HepG2 (cell line): ENCODE measurements around the gene PRKG1. TPM values are rescaled to one million over a fixed set of nuclear protein-coding genes. Genes with fewer than 3 reads are reported as not detected.

Experiments
- ATAC-seq: fragments of 200-7000 bp; cut with Tn5 transposase; 3 replicates; pipeline ENCODE4 v1.9.1; 2020; ENCODE audit warnings: mild to moderate bottlenecking, moderate library complexity
- BruUV-seq: library from RNA; stranded (reverse); fragments of 400-500 nt; replicated peaks from 2 replicates; lab custom pipeline; 2021; lab: Mats Ljungman, UMichigan
- CTCF ChIA-PET: fragments of 300-600 bp; formaldehyde crosslinking; extraction: SDS; loops from one replicate; lab custom pipeline; 2021; ENCODE audit warnings: low total read pairs, inconsistent platforms, low intra/inter-chr PET ratio; lab: Yijun Ruan, JAX
- POLR2A ChIA-PET: fragments of 350-600 bp; sonication (Branson Sonifier 250); formaldehyde crosslinking; loops from one replicate; lab custom pipeline; 2020; ENCODE audit warnings: antibody characterized with exemption, inconsistent platforms; lab: Yijun Ruan, JAX
- DNase-seq: peaks from one replicate; pipeline ENCODE4 v3.0.0-alpha.2; 2015; ENCODE audit warnings: low spot score
- FAIRE-seq: peaks from 3 replicates; lab custom pipeline; 2011; peaks lifted over from hg19 to GRCh38; lab: Jason Lieb, UNC
- H2AFZ ChIP-seq: one replicate; pipeline ENCODE4 v1.6.1; 2011; ENCODE audit warnings: low read length, inconsistent platforms
- H3K27ac ChIP-seq: fragments of 300-600 bp; 3 replicates; pipeline ENCODE4 v1.8.0; 2011; ENCODE audit warnings: mixed run types, mild to moderate bottlenecking, mixed read lengths, low read length, inconsistent platforms; ENCODE audit not compliant: insufficient read depth; ENCODE audit errors: extremely low read length
- H3K27me3 ChIP-seq, 2 experiments: fragments of 200-600 bp in 1 of 2; 2 replicates in 1 of 2; 3 replicates in 1 of 2; pipeline versions ENCODE4 v1.6.0 to v1.8.0; 2011; ENCODE audit warnings: low read length in 2 of 2, mild to moderate bottlenecking in 2 of 2, moderate library complexity in 2 of 2, inconsistent platforms in 1 of 2; ENCODE audit not compliant: insufficient read depth in 2 of 2, control insufficient read depth in 1 of 2
- H3K36me3 ChIP-seq, 2 experiments: fragments of 200-600 bp in 1 of 2; replicated peaks in 1 of 2; 2 replicates in 1 of 2; 3 replicates in 1 of 2; pipeline versions ENCODE4 v1.5.1 to v1.8.0; 2011; ENCODE audit warnings: low read length in 2 of 2, inconsistent platforms in 1 of 2; ENCODE audit not compliant: insufficient read depth in 2 of 2, control insufficient read depth in 1 of 2
- H3K4me1 ChIP-seq: 2 replicates; pipeline ENCODE4 v1.5.1; 2012; ENCODE audit warnings: low read length, inconsistent platforms; ENCODE audit not compliant: insufficient read depth
- H3K4me2 ChIP-seq: 2 replicates; pipeline ENCODE4 v1.6.0; 2011; ENCODE audit warnings: low read depth, low read length, inconsistent platforms
- H3K4me3 ChIP-seq, 3 experiments: fragments of 200-600 bp in 1 of 3; sonication (generic), shearing (Covaris generic) in 1 of 3; replicated peaks in 1 of 3; 2 replicates each; pipeline ENCODE4 v1.5.1; 2011 to 2016; ENCODE audit warnings: low read length in 3 of 3, inconsistent platforms in 2 of 3, low read depth in 2 of 3, mild to moderate bottlenecking in 2 of 3, control low read depth in 1 of 3, mixed read lengths in 1 of 3; ENCODE audit not compliant: insufficient read depth in 1 of 3
- H3K79me2 ChIP-seq: one replicate; pipeline ENCODE4 v1.6.1; 2011; ENCODE audit warnings: low read length, inconsistent platforms; ENCODE audit not compliant: insufficient read depth
- H3K9ac ChIP-seq: 2 replicates; pipeline ENCODE4 v1.6.0; 2011; ENCODE audit warnings: mild to moderate bottlenecking, low read depth, low read length, inconsistent platforms; ENCODE audit not compliant: insufficient read depth
- H3K9me3 ChIP-seq: 2 replicates; pipeline ENCODE4 v1.5.1; 2012; ENCODE audit warnings: mild to moderate bottlenecking, low read length
- H4K20me1 ChIP-seq: 2 replicates; pipeline ENCODE4 v1.6.0; 2011; ENCODE audit warnings: inconsistent platforms, mild to moderate bottlenecking, low read length, moderate library complexity; ENCODE audit not compliant: insufficient read depth
- EP300 ChIP-seq, 3 experiments: sonication (generic) in 1 of 3; formaldehyde crosslinking in 1 of 3; IDR thresholded peaks; 2 replicates each; pipeline versions ENCODE4 v1.5.1 to v1.6.1; 2011 to 2020; ENCODE audit warnings: low read depth in 2 of 3, low read length in 2 of 3, borderline replicate concordance in 1 of 3, improper control_type of control experiment in 1 of 3, mild to moderate bottlenecking in 1 of 3, missing genetic modification reagents in 1 of 3, moderate library complexity in 1 of 3
- NONO ChIP-seq, 2 experiments: fragments of 450-650 bp in 1 of 2; sonication (generic) in 1 of 2; formaldehyde crosslinking in 1 of 2; IDR thresholded peaks in 1 of 2; conservative IDR thresholded peaks in 1 of 2; 2 replicates each; pipeline versions ENCODE4 v1.6.1 to v1.8.0; 2017 to 2022; ENCODE audit warnings: mild to moderate bottlenecking in 1 of 2, missing genetic modification reagents in 1 of 2, moderate library complexity in 1 of 2
- POLR2AphosphoS5 ChIP-seq: IDR thresholded peaks from 2 replicates; pipeline ENCODE4 v1.6.1; 2012; ENCODE audit warnings: low read depth, low read length
- PRMT3 ChIP-seq: sonication (generic); formaldehyde crosslinking; IDR thresholded peaks from 2 replicates; pipeline ENCODE4 v1.8.1; 2022; ENCODE audit warnings: low read depth, mild to moderate bottlenecking, moderate library complexity, missing genetic modification reagents, borderline replicate concordance
- SMAD1 ChIP-seq: sonication (generic); formaldehyde crosslinking; IDR thresholded peaks from 2 replicates; pipeline ENCODE4 v1.4.0; 2020; ENCODE audit warnings: missing genetic modification reagents, low read depth, mild to moderate bottlenecking, borderline replicate concordance
- TEAD3 ChIP-seq: optimal IDR thresholded peaks from 2 replicates; pipeline ENCODE3; 2016; ENCODE audit warnings: borderline replicate concordance
- ZFP41 ChIP-seq: sonication (generic); formaldehyde crosslinking; IDR thresholded peaks from 2 replicates; pipeline ENCODE4 v1.4.0; 2020; ENCODE audit warnings: mild to moderate bottlenecking, missing genetic modification reagents, borderline replicate concordance
- ZNF720 ChIP-seq: sonication (generic); formaldehyde crosslinking; IDR thresholded peaks from 2 replicates; pipeline ENCODE4 v1.4.0; 2020; ENCODE audit warnings: missing genetic modification reagents
- WGBS: methylation state at CpG from one replicate; pipeline ENCODE4 v1.1.6; 2017; ENCODE audit warnings: low lambda C conversion rate; 5-methylcytosine and 5-hydroxymethylcytosine counted together
- in situ Hi-C: cut with HindIII; loops from 2 replicates; pipeline ENCODE4 v1.10.0; 2017; ENCODE audit warnings: low pct_unique_long_range_greater_than_20kb; ENCODE audit not compliant: extremely low pct_ligation_motif_present
- intact Hi-C: fragments of 100-400 bp; cut with micrococcal nuclease; formaldehyde crosslinking; loops from one replicate; pipeline ENCODE4 v1.10.0; 2022; ENCODE audit not compliant: unreplicated experiment
- polyA plus RNA-seq, 8 experiments: library from polyadenylated mRNA; depleted of rRNA in 3 of 8; stranded (reverse) in 7 of 8; unstranded in 1 of 8; fragments of >200 nt; fragmentation: Illumina TruSeq in 4 of 8; extraction: Trizol in 4 of 8; gene quantifications; 2 replicates each; pipeline versions ENCODE4 v1.2.1 to v1.2.3, GENCODE V29; 2011 to 2016; ENCODE audit warnings: low read depth in 4 of 8, missing spikeins in 1 of 8, mixed read lengths in 1 of 8; ENCODE audit not compliant: insufficient read depth in 1 of 8
- total RNA-seq, 5 experiments: library from RNA; depleted of rRNA; stranded (reverse); fragments of >200 nt; fragmentation: Illumina TruSeq; extraction: Trizol; gene quantifications; 2 replicates each; pipeline ENCODE4 v1.2.3, GENCODE V29; 2016; ENCODE audit warnings: low read depth in 1 of 5
- TF ChIP-seq, protein P1 (sequence below): sonication (generic); formaldehyde crosslinking; IDR thresholded peaks from 2 replicates; pipeline ENCODE4 v1.5.0; 2020; ENCODE audit warnings: missing genetic modification reagents, mild to moderate bottlenecking, borderline replicate concordance
- TF ChIP-seq, protein P2 (sequence below): sonication (generic); formaldehyde crosslinking; IDR thresholded peaks from 2 replicates; pipeline ENCODE4 v1.8.0; 2022; ENCODE audit warnings: missing genetic modification reagents, low read depth, mild to moderate bottlenecking, borderline replicate concordance
- TF ChIP-seq, protein P3 (sequence below): sonication (generic); formaldehyde crosslinking; conservative IDR thresholded peaks from 2 replicates; pipeline ENCODE4 v1.8.0; 2022; ENCODE audit warnings: low read depth, missing genetic modification reagents
- TF ChIP-seq, protein P4 (sequence below): sonication (generic); formaldehyde crosslinking; IDR thresholded peaks from 2 replicates; pipeline ENCODE4 v1.9.0; 2021; ENCODE audit warnings: missing genetic modification reagents, borderline replicate concordance
- TF ChIP-seq, protein P5 (sequence below): sonication (generic); formaldehyde crosslinking; IDR thresholded peaks from 2 replicates; pipeline ENCODE4 v1.8.0; 2022; ENCODE audit warnings: mild to moderate bottlenecking, missing genetic modification reagents, moderate library complexity
- TF ChIP-seq, protein P6 (sequence below): sonication (generic); formaldehyde crosslinking; IDR thresholded peaks from 2 replicates; pipeline ENCODE4 v1.5.1; 2020; ENCODE audit warnings: missing genetic modification reagents, mild to moderate bottlenecking, borderline replicate concordance

Gene PRKG1
- total and polyA plus RNA-seq, 2 of the 13 experiments (the other 11 are each of a cell fraction or from before 2014, with no cell fraction given), result 0.01 TPM; not detected in 1

DNA sequence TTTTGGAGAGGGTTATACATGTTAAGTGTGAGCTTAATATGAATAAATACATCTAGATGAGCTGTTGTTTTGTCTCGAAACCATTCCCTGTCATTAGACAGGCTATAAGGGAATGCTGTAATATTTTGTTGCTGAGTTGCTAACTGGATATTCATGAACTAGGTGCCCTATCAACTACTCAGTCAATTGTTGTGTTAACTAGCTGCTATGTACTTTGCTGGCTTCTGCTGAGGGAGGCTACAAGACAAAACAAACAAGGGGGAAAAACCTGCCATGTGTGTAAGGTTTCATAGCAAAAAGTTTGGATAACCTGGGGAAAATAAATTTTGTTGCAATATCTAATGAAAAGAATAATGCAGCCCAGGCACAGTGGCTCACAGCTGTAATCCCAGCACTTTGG, 514.7 kb downstream of the PRKG1 start:
- Histone ChIP-seq H2AFZ (no peak overlapping the region), H4K20me1 (no peaks in the 10 kb centered on the region), H3K79me2 (no peaks in the 10 kb centered on the region), H3K4me2 (no peak overlapping the region), H3K4me1 (no peaks in the 10 kb centered on the region), H3K27me3 (no peaks in the 10 kb centered on the region), H3K9me3 (no peaks in the 10 kb centered on the region), H3K4me3 (no peak overlapping the region), H3K27ac (no peak overlapping the region), H3K36me3 (no peaks in the 10 kb centered on the region), H3K9ac (no peak overlapping the region)
- DNase-seq (no peak), ATAC-seq (no peak), FAIRE-seq (no peak)
- POLR2A ChIA-PET, result no interaction called here
- CTCF ChIA-PET, result no interaction called here
- 0% methylated on average over 1 of the region's 1 CpG for WGBS
- intact Hi-C loops (no loop called here), in situ Hi-C loops (no loop called here)
- BruUV-seq, result no TSS peak
- TF ChIP-seq, protein P1, sequence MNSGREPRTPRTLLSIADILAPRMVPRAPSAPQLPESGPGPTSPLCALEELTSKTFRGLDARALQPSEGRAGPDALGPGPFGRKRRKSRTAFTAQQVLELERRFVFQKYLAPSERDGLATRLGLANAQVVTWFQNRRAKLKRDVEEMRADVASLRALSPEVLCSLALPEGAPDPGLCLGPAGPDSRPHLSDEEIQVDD (CRISPR knock-in tag), result no peak
- TF ChIP-seq NONO (IDR thresholded peaks at IDR 0.05) (no peak), NONO (CRISPR knock-in tag; conservative IDR thresholded peaks at IDR 0.05) (no peak), POLR2AphosphoS5 (no peak), ZFP41 (CRISPR knock-in tag) (no peak), TEAD3 (no peak), ZNF720 (no peak), EP300 (IDR thresholded peaks at IDR 0.05; ENCODE audit: low read depth in 2 of 2, low read length in 2 of 2) (no peak), EP300 (CRISPR knock-in tag; IDR thresholded peaks at IDR 0.05; ENCODE audit: borderline replicate concordance) (no peak), PRMT3 (CRISPR knock-in tag) (no peak), SMAD1 (CRISPR knock-in tag) (no peak)
- TF ChIP-seq, protein P2, sequence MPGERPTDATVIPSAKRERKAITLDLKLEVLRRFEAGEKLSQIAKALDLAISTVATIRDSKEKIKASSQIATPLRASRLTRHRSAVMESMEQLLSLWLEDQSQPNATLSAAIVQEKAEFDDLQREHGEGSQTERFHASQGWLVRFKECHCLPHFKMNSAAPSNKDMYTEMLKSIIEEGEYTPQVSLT (CRISPR knock-in tag), result no peak
- TF ChIP-seq, protein P3, sequence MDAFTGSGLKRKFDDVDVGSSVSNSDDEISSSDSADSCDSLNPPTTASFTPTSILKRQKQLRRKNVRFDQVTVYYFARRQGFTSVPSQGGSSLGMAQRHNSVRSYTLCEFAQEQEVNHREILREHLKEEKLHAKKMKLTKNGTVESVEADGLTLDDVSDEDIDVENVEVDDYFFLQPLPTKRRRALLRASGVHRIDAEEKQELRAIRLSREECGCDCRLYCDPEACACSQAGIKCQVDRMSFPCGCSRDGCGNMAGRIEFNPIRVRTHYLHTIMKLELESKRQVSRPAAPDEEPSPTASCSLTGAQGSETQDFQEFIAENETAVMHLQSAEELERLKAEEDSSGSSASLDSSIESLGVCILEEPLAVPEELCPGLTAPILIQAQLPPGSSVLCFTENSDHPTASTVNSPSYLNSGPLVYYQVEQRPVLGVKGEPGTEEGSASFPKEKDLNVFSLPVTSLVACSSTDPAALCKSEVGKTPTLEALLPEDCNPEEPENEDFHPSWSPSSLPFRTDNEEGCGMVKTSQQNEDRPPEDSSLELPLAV (CRISPR knock-in tag), result no peak
- TF ChIP-seq, protein P4, sequence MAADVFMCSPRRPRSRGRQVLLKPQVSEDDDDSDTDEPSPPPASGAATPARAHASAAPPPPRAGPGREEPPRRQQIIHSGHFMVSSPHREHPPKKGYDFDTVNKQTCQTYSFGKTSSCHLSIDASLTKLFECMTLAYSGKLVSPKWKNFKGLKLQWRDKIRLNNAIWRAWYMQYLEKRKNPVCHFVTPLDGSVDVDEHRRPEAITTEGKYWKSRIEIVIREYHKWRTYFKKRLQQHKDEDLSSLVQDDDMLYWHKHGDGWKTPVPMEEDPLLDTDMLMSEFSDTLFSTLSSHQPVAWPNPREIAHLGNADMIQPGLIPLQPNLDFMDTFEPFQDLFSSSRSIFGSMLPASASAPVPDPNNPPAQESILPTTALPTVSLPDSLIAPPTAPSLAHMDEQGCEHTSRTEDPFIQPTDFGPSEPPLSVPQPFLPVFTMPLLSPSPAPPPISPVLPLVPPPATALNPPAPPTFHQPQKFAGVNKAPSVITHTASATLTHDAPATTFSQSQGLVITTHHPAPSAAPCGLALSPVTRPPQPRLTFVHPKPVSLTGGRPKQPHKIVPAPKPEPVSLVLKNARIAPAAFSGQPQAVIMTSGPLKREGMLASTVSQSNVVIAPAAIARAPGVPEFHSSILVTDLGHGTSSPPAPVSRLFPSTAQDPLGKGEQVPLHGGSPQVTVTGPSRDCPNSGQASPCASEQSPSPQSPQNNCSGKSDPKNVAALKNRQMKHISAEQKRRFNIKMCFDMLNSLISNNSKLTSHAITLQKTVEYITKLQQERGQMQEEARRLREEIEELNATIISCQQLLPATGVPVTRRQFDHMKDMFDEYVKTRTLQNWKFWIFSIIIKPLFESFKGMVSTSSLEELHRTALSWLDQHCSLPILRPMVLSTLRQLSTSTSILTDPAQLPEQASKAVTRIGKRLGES (CRISPR knock-in tag), result no peak
- TF ChIP-seq, protein P5, sequence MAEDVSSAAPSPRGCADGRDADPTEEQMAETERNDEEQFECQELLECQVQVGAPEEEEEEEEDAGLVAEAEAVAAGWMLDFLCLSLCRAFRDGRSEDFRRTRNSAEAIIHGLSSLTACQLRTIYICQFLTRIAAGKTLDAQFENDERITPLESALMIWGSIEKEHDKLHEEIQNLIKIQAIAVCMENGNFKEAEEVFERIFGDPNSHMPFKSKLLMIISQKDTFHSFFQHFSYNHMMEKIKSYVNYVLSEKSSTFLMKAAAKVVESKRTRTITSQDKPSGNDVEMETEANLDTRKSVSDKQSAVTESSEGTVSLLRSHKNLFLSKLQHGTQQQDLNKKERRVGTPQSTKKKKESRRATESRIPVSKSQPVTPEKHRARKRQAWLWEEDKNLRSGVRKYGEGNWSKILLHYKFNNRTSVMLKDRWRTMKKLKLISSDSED (CRISPR knock-in tag), result no peak
- TF ChIP-seq, protein P6, sequence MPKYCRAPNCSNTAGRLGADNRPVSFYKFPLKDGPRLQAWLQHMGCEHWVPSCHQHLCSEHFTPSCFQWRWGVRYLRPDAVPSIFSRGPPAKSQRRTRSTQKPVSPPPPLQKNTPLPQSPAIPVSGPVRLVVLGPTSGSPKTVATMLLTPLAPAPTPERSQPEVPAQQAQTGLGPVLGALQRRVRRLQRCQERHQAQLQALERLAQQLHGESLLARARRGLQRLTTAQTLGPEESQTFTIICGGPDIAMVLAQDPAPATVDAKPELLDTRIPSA (CRISPR knock-in tag), result no peak
